Upper lobe of right lung (tissue), 1 donor: ENCODE results near the gene ZNF709. TPM values are rescaled to one million over a fixed set of nuclear protein-coding genes. Genes with fewer than 3 reads are reported as not detected.
"Not testable (repeated sequence)": the region's sequence is repeated elsewhere in the genome, so short reads cannot be mapped to it uniquely, and the experiment has no call there.

Experiments
- ATAC-seq: fragments of 200-7000 bp; cut with Tn5 transposase; one replicate; pipeline ENCODE4 v1.9.1; 2020; ENCODE audit warnings: mild to moderate bottlenecking, moderate library complexity
- DNase-seq: peaks from one replicate; pipeline ENCODE4 v3.0.0-alpha.2; 2020
- H3K27ac ChIP-seq: fragments of 200-600 bp; one replicate; pipeline ENCODE4 v1.8.0; 2022
- H3K27me3 ChIP-seq: fragments of 200-600 bp; one replicate; pipeline ENCODE4 v1.8.0; 2022; ENCODE audit warnings: mild to moderate bottlenecking
- H3K36me3 ChIP-seq: fragments of 200-600 bp; one replicate; pipeline ENCODE4 v1.8.0; 2022
- H3K4me1 ChIP-seq: fragments of 200-600 bp; one replicate; pipeline ENCODE4 v1.8.0; 2022
- H3K4me3 ChIP-seq: fragments of 200-600 bp; one replicate; pipeline ENCODE4 v1.8.0; 2022; ENCODE audit warnings: mild to moderate bottlenecking
- H3K9me3 ChIP-seq: fragments of 200-600 bp; one replicate; pipeline ENCODE4 v1.8.0; 2022
- intact Hi-C: fragments of 100-400 bp; cut with DNase I; formaldehyde crosslinking; loops from one replicate; pipeline ENCODE4 v1.11.0; 2022
- total RNA-seq: library from RNA; stranded (reverse); fragmentation: NEBNext Ultra II Directional; extraction: Animal tissue kit (Norgen Biotek cat#: 25700); gene quantifications from one replicate; pipeline ENCODE4 v1.2.1, GENCODE V29; 2021
- TF ChIP-seq, protein P1 (sequence below): fragments of 200-600 bp; IDR thresholded peaks from one replicate; pipeline ENCODE4 v1.8.0; 2022; ENCODE audit warnings: antibody characterized with exemption
- donor health status: DM: no; HTN: yes; CAD: no; lungs with severe emphysema.

Gene ZNF709
- total RNA-seq, 1 donor from 2014 or later = 2.6 TPM

DNA sequence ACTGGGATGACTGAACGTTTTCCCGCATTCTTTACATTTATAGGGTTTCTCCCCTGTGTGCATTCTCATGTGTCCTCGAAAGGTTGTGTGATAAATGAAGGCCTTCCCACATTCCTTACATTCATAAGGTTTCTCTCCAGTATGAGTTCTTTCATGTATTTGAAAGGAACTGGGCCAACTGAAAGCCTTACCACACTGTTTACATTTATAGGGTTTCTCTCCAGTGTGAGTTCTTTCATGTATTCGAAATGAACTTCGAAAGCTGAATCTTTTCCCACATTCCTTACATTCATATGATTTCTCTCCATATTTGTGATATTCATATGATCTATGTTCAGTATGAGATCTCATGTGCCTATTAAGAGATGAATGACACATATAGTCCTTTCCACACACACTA is 19.4 kb downstream of the ZNF709 start:
- TF ChIP-seq, protein P1, sequence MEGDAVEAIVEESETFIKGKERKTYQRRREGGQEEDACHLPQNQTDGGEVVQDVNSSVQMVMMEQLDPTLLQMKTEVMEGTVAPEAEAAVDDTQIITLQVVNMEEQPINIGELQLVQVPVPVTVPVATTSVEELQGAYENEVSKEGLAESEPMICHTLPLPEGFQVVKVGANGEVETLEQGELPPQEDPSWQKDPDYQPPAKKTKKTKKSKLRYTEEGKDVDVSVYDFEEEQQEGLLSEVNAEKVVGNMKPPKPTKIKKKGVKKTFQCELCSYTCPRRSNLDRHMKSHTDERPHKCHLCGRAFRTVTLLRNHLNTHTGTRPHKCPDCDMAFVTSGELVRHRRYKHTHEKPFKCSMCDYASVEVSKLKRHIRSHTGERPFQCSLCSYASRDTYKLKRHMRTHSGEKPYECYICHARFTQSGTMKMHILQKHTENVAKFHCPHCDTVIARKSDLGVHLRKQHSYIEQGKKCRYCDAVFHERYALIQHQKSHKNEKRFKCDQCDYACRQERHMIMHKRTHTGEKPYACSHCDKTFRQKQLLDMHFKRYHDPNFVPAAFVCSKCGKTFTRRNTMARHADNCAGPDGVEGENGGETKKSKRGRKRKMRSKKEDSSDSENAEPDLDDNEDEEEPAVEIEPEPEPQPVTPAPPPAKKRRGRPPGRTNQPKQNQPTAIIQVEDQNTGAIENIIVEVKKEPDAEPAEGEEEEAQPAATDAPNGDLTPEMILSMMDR = no peak
- intact Hi-C loops = no loop called here
- H3K27ac ChIP-seq = no peak overlapping the region
- peaks cover 48% of the 10 kb centered on the region for H3K9me3 ChIP-seq
- H3K4me1 ChIP-seq = no peaks in the 10 kb centered on the region
- H3K4me3 ChIP-seq = no peak overlapping the region
- DNase-seq (no peak), ATAC-seq (no peak)
- H3K36me3 ChIP-seq = no peaks in the 10 kb centered on the region
- no peaks in the 10 kb centered on the region for H3K27me3 ChIP-seq

DNA sequence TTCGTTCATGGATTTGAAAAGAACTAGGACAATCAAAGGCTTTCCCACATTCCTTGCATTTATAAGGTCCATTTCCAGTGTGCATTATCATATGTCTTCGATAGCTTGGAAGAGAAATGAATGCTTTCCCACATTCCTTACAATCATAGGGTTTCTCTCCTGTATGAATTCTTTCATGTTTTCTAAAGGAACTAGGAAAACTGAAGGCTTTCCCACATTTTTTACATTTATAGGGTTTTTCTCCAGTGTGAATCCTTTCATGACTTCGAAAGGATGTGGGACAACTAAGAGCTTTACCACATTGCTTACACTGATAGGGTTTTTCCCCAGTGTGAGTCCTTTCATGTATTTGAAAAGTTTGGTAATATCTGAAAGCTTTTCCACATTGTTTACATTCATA is 19.8 kb downstream of the ZNF709 start:
- DNase-seq (no peak), ATAC-seq (no peak)
- H3K36me3 ChIP-seq = no peaks in the 10 kb centered on the region
- H3K4me1 ChIP-seq = no peaks in the 10 kb centered on the region
- TF ChIP-seq, protein P1 = no peak
- H3K27me3 ChIP-seq = no peaks in the 10 kb centered on the region
- intact Hi-C loops = no loop called here
- peaks cover 44% of the 10 kb centered on the region for H3K9me3 ChIP-seq
- H3K4me3 ChIP-seq = no peak overlapping the region
- H3K27ac ChIP-seq = no peak overlapping the region

DNA sequence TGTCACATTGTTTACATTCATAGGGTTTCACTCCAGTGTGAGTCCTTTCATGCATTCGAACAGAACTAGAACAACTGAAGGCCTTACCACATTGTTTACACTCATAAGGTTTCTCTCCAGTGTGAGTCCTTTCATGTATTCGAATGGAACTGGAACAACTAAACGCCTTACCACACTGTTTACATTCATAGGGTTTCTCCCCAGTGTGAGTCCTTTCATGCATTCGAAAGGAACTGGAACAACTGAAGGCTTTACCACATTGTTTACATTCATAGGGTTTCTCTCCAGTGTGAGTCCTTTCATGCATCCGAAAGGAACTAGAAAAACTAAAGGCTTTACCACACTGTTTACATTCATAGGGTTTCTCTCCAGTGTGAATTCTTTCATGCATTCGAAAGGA is 20.5 kb downstream of the ZNF709 start:
- H3K27ac ChIP-seq, H3K27me3 ChIP-seq, intact Hi-C loops, DNase-seq, H3K4me3 ChIP-seq, H3K4me1 ChIP-seq, H3K36me3 ChIP-seq, ATAC-seq: not testable (repeated sequence)
- peaks cover 43% of the 10 kb centered on the region for H3K9me3 ChIP-seq

DNA sequence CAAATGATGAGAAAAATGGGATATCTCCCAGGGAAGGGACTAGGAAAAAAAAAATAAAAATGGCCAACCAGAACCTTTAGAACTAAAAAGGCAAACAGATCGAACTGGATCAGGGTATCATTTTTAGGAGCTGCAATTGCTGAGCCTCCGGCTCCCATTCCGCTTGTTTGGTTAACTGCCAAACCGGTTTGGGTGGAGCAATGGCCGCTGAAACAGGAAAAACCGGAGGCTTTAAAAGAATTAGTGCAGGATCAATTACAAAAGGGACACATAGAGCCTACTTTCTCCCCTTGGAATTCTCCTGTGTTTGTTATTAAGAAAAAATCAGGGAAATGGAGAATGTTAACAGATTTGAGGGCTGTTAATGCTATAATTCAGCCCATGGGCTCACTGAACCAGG is 31.1 kb downstream of the ZNF709 start:
- no peak for DNase-seq
- Histone ChIP-seq H3K27ac (no peak overlapping the region), H3K27me3 (no peaks in the 10 kb centered on the region), H3K4me3 (no peak overlapping the region), H3K9me3 (no peaks in the 10 kb centered on the region), H3K4me1 (no peaks in the 10 kb centered on the region), H3K36me3 (no peaks in the 10 kb centered on the region)
- TF ChIP-seq, protein P1 = no peak
- no peak for ATAC-seq
- intact Hi-C loops = no loop called here

DNA sequence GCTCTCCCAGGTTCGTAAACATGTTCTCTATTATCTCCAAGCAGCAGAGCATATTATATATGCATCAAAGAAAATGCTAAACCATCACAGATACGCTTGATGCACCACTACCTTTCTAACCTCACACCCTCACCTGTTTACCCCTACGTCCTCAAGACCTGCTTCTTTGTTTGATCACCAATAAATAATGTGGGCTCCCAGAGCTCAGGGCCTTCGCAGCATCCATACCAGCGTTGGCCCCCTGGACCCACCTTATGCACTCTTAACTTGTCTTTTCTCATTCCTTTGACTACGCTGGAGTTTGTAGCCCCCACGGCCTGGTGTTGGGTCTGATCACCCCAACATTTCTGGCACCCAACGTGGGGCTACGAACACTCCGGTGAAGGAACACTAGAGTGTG is 33.8 kb downstream of the ZNF709 start:
- H3K27ac ChIP-seq = no peak overlapping the region
- H3K9me3 ChIP-seq = no peaks in the 10 kb centered on the region
- DNase-seq = no peak
- ATAC-seq = no peak
- no peaks in the 10 kb centered on the region for H3K4me1 ChIP-seq
- TF ChIP-seq, protein P1 = no peak
- no peaks in the 10 kb centered on the region for H3K36me3 ChIP-seq
- H3K27me3 ChIP-seq = no peaks in the 10 kb centered on the region
- no peak overlapping the region for H3K4me3 ChIP-seq
- intact Hi-C loops = no loop called here

DNA sequence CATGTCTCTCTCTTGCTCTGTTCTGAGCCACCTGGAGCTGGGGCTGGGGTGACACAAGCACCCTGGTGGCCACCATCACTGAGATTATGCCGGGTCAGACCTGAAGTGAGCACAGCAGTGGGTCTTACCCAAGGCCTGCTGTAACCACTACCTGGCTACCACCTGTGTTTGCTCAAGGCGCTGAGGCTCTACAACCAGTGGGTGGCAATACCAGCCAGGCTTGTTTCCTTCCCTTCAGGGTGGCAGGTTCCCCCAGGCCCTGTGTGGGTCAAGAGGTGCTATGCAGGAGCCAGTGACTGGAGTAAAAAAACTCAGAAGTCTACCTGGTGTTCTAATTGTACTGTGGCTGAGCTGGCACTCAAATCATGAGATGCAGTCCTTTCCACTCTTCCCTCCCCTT is 35.8 kb downstream of the ZNF709 start:
- intact Hi-C loops = no loop called here
- TF ChIP-seq, protein P1 = no peak

More for the DNA sequence above, 35.8 kb downstream of the ZNF709 start:
- no peak overlapping the region for H3K27ac ChIP-seq
- ATAC-seq (no peak), DNase-seq (no peak)
- no peaks in the 10 kb centered on the region for H3K27me3 ChIP-seq
- H3K4me1 ChIP-seq = no peaks in the 10 kb centered on the region
- H3K36me3 ChIP-seq = no peaks in the 10 kb centered on the region
- no peak overlapping the region for H3K4me3 ChIP-seq
- H3K9me3 ChIP-seq = no peaks in the 10 kb centered on the region
